Gastroesophageal sphincter (tissue), 3 donors: ENCODE measurements around the gene SPATA20.

Source experiments
- EP300 ChIP-seq: sonication (generic); formaldehyde crosslinking; IDR thresholded peaks from one replicate; pipeline ENCODE4 v1.6.1; 2017; ENCODE audit warnings: antibody characterized with exemption, mild to moderate bottlenecking
- TF ChIP-seq, protein P1 (sequence below), 4 experiments: fragments of 200-600 bp in 2 of 4; fragments of 450-650 bp in 2 of 4; sonication (generic) in 1 of 4; IDR thresholded peaks; one replicate each; pipeline ENCODE4 v1.5.1; 2017 to 2019; ENCODE audit warnings: antibody characterized with exemption in 4 of 4, mild to moderate bottlenecking in 2 of 4, moderate library complexity in 2 of 4

DNA sequence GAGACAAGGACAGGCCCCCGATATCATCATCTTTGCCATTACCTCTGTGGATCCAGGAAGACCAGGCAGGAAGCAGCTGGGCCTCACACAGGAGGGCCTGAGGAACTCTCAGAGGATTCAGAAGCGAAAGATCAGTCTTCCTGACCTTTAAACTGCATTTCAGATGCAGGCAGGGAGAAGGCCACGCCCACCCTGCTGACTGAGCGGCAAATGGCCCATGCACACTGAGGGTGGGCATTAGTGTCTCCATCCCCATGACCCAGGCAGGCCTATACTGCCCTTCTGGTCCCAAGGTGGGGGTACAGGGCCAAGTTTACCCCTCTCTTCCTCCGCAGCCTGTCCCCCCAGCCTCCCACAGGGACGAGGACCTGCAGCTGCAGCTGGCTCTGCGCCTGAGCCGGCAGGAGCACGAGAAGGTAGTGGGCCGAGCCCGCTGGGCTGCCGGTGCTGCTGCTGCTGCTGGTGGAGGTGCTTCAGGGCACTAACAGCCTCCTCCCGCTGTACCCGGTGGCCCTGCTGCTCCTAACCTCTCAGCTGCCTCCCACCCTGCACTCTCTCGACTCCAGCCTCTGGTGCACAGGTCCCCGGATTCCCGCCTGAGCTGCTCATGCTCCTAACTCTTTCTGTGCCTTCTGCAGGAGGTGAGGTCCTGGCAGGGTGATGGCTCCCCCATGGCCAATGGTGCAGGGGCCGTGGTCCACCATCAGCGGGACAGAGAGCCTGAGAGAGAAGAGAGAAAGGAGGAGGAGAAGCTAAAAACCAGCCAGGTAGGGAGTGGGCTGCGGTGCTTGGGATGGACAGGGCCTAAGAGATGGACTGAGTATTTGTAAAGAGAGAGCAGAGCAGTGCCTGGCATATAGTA, 8.2 kb upstream of the SPATA20 start:
- TF ChIP-seq, protein P1, sequence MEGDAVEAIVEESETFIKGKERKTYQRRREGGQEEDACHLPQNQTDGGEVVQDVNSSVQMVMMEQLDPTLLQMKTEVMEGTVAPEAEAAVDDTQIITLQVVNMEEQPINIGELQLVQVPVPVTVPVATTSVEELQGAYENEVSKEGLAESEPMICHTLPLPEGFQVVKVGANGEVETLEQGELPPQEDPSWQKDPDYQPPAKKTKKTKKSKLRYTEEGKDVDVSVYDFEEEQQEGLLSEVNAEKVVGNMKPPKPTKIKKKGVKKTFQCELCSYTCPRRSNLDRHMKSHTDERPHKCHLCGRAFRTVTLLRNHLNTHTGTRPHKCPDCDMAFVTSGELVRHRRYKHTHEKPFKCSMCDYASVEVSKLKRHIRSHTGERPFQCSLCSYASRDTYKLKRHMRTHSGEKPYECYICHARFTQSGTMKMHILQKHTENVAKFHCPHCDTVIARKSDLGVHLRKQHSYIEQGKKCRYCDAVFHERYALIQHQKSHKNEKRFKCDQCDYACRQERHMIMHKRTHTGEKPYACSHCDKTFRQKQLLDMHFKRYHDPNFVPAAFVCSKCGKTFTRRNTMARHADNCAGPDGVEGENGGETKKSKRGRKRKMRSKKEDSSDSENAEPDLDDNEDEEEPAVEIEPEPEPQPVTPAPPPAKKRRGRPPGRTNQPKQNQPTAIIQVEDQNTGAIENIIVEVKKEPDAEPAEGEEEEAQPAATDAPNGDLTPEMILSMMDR (IDR thresholded peaks at IDR 0.05) = no peak
- no peak for TF ChIP-seq EP300
